ENCODE measurements around the gene THBS3. TPM values are rescaled to one million over a fixed set of nuclear protein-coding genes. Genes with fewer than 3 reads are reported as not detected.

The THBS3 gene
- total and polyA plus RNA-seq, 9 of the 15 experiments (the other 6 are each of a cell fraction or from before 2014, with no cell fraction given): 0.59 to 8.3 (median 3.2) TPM

- TF ChIP-seq, protein P1, sequence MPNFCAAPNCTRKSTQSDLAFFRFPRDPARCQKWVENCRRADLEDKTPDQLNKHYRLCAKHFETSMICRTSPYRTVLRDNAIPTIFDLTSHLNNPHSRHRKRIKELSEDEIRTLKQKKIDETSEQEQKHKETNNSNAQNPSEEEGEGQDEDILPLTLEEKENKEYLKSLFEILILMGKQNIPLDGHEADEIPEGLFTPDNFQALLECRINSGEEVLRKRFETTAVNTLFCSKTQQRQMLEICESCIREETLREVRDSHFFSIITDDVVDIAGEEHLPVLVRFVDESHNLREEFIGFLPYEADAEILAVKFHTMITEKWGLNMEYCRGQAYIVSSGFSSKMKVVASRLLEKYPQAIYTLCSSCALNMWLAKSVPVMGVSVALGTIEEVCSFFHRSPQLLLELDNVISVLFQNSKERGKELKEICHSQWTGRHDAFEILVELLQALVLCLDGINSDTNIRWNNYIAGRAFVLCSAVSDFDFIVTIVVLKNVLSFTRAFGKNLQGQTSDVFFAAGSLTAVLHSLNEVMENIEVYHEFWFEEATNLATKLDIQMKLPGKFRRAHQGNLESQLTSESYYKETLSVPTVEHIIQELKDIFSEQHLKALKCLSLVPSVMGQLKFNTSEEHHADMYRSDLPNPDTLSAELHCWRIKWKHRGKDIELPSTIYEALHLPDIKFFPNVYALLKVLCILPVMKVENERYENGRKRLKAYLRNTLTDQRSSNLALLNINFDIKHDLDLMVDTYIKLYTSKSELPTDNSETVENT (CRISPR knock-in tag; IDR thresholded peaks at IDR 0.05): peak; percentile 92; the same call in 1 of the 2 replicates
- peak; percentile 68; the same call in 1 of the 2 replicates for TF ChIP-seq ESRRA (IDR thresholded peaks at IDR 0.05; ENCODE audit: borderline replicate concordance, low read depth)
- TF ChIP-seq ARID2 (IDR thresholded peaks at IDR 0.05): peak; percentile 60; the same call in 1 of the 2 replicates
- TF ChIP-seq RBM17 (IDR thresholded peaks at IDR 0.05; ENCODE audit: borderline replicate concordance, low read depth, low read length): no peak
- TF ChIP-seq, protein P2, sequence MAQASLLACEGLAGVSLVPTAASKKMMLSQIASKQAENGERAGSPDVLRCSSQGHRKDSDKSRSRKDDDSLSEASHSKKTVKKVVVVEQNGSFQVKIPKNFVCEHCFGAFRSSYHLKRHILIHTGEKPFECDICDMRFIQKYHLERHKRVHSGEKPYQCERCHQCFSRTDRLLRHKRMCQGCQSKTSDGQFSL (CRISPR knock-in tag; IDR thresholded peaks at IDR 0.05): peak; percentile 69; the same call in 1 of the 2 replicates
- TF ChIP-seq, protein P2 (tag; IDR thresholded peaks at IDR 0.05): no peak
- TF ChIP-seq ZNF324 (CRISPR knock-in tag; IDR thresholded peaks at IDR 0.05): no peak
- no peak for TF ChIP-seq ZNF124 (CRISPR knock-in tag; IDR thresholded peaks at IDR 0.05)
- TF ChIP-seq POLR3A (IDR thresholded peaks at IDR 0.05; ENCODE audit: borderline replicate concordance, extremely low read depth, insufficient read depth, insufficient read length): peak; percentile 52
- peak; percentile 94 for TF ChIP-seq PHF20 (IDR thresholded peaks at IDR 0.05; ENCODE audit: partially characterized antibody)
- peak; percentile 79 for TF ChIP-seq CREB1 (IDR thresholded peaks at IDR 0.05)
- TF ChIP-seq CREB1 (CRISPR knock-in tag; IDR thresholded peaks at IDR 0.05): peak; percentile 90
- peak in 1 of 3 experiments; percentile 49 for TF ChIP-seq YY1 (IDR thresholded peaks at IDR 0.05; ENCODE audit: borderline replicate concordance in 1 of 3, control insufficient read depth in 1 of 3, extremely low read depth in 1 of 3, insufficient read depth in 3 of 3, insufficient read length in 1 of 3, insufficient replicate concordance in 2 of 3, low read depth in 1 of 3, low read length in 2 of 3)
Observed at GRCh38 chr1:155244368-155245162, 36.9 kb upstream of the THBS3 start (continued).
